Pancreas (tissue), 10 donors: ENCODE measurements around the gene ZNF691. TPM values are rescaled to one million over a fixed set of nuclear protein-coding genes. Genes with fewer than 3 reads are reported as not detected.

Source experiments
- ATAC-seq, 4 donors: fragments of 200-7000 bp; cut with Tn5 transposase; one replicate each; pipeline versions ENCODE4 v1.8.0 to v1.9.1; 2020; ENCODE audit warnings: mild to moderate bottlenecking in 4 of 4, moderate library complexity in 4 of 4
- DNase-seq, 6 donors: peaks; one replicate each; pipeline ENCODE4 v3.0.0-alpha.2; 2020
- FAIRE-seq: peaks from 2 replicates; lab custom pipeline; 2012; peaks lifted over from hg19 to GRCh38; lab: Jason Lieb, UNC
- H3K27ac ChIP-seq, 4 donors: fragments of 200-600 bp; sonication (generic); 1 replicate in 3 of 4; 2 replicates in 1 of 4; pipeline versions ENCODE4 v1.5.0 to v1.8.0; 2020
- H3K27me3 ChIP-seq, 4 donors: fragments of 200-600 bp; one replicate each; pipeline ENCODE4 v1.8.0; 2021
- H3K36me3 ChIP-seq, 3 donors: fragments of 200-600 bp; sonication (generic) in 1 of 3; one replicate each; pipeline versions ENCODE4 v1.5.0 to v1.8.0; 2020 to 2021
- H3K4me1 ChIP-seq, 3 donors: fragments of 200-600 bp; one replicate each; pipeline ENCODE4 v1.8.0; 2021
- H3K4me3 ChIP-seq, 4 donors: fragments of 200-600 bp; sonication (generic) in 2 of 4; one replicate each; pipeline versions ENCODE4 v1.5.0 to v1.8.0; 2020 to 2021
- H3K9me3 ChIP-seq, 4 donors: fragments of 200-600 bp; one replicate each; pipeline ENCODE4 v1.8.0; 2021
- WGBS, 2 donors: extraction: QIAGEN DNeasy Blood & Tissue Kit; methylation state at CpG; one replicate each; pipeline ENCODE4 v1.1.7; 2013; 5-methylcytosine and 5-hydroxymethylcytosine counted together
- intact Hi-C, 3 donors: fragments of 100-400 bp; cut with DNase I; formaldehyde crosslinking; loops; one replicate each; pipeline versions ENCODE4 v1.11.1 to v1.14.2; 2022
- polyA plus RNA-seq, 2 donors: library from polyadenylated mRNA; stranded (reverse); fragments of 200-250 nt; gene quantifications; one replicate each; pipeline ENCODE4 v1.2.3, GENCODE V29; 2013
- total RNA-seq, 6 donors: library from RNA; stranded (reverse); fragmentation: NEBNext Ultra II Directional in 4 of 6; extraction: Animal tissue kit (Norgen Biotek cat#: 25700) in 4 of 6; gene quantifications; one replicate each; pipeline versions ENCODE4 v1.2.1 to v1.2.4, GENCODE V29; 2021 to 2023
- TF ChIP-seq, protein P1 (sequence below), 4 donors: fragments of 200-600 bp; sonication (generic) in 3 of 4; IDR thresholded peaks; one replicate each; pipeline versions ENCODE4 v1.5.0 to v1.8.0; 2021; ENCODE audit warnings: antibody characterized with exemption in 4 of 4
- donor health status: healthy with polysubstance abuse.
- donor health status: DM: no; HTN: no; CAD: no; lungs with moderate emphysema.
- donor health status: DM: no; HTN: no; CAD: no.
- donor health status: control.
- donor health status: control.
- donor health status: Bipolar disorder and iron deficiency.
- donor health status: DM: yes; HTN: yes; CAD: no.
- donor health status: DM: no; HTN: no; CAD: no.
- donor health status: DM: no; HTN: no; CAD: no.
- donor health status: DM: yes; HTN: yes; CAD: no.

Gene ZNF691
- total and polyA plus RNA-seq, 8 donors = 2.9 to 11.0 (median 4.6) TPM

DNA sequence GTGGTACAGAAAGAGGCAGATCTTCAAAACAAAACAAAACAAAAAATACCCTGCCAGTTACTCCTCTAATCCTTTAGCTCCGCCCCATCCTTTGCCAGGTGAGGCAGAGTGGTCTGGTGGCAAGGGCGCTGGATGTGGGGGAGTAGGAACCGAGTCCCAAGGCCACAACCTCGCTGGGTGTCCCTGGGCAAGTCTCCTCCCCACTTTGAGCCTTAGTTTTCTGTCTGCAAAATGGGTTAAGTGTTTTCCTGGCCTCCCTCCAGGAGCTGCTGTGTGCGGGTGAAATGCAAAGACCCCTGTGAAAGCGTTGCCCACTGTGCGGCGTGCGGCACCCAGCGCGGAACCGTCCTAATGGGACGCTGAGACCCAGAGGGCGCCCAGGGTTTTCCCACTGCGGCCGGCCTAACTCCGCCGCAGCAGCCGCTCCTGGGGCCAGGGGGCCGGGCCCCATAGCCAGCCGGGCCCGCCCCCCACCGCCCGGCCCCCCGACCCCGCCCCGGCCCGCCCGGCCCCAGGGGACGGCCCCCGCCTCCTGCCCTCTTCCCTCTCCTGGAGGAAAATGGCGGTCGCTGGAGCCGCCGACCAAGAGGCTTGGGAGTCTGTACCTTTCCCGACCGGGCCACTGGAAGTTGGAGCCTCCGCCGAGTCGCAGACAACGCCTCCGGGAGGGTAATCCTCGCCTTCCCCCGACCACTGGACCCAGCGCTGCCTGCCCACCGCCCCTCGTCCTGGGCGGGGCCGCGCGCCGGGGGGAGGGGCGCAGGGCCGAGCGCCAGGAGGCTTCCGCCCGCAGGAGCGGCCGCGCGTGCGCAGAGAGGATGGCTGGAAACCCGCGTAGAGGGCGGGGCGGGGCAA is 29.6 kb upstream of the ZNF691 start, which contains the start of the genes ERMAP and SVBP:
Gene ERMAP (plus strand): TSS at position 538 of the 855 bp plus-strand sequence. CDS start 13,327 bp downstream, outside the sequence.
Gene SVBP (minus strand): TSS at position 813 of the 855 bp plus-strand sequence. CDS start 853 bp downstream, outside the sequence.
- DNase-seq = peak; percentile 88 to 99 (median 96)
- Histone ChIP-seq H3K27me3 (no peaks in the 10 kb centered on the region), H3K36me3 (no peaks in the 10 kb centered on the region), H3K4me3 (peak within 1 kb of the TSS; percentile 55 to 69 (median 64)), H3K9me3 (no peaks in the 10 kb centered on the region), H3K27ac (peak within 1 kb of the TSS; percentile 88 to 97 (median 93)), H3K4me1 (peaks cover 0 to 24% (median 7%) of the 10 kb centered on the region in 3 donors)
- intact Hi-C loops = no loop called here
- FAIRE-seq = no peak
- 1% methylated on average over 49 to 66 of the region's 66 CpGs for WGBS, 2 donors
- TF ChIP-seq, protein P1, sequence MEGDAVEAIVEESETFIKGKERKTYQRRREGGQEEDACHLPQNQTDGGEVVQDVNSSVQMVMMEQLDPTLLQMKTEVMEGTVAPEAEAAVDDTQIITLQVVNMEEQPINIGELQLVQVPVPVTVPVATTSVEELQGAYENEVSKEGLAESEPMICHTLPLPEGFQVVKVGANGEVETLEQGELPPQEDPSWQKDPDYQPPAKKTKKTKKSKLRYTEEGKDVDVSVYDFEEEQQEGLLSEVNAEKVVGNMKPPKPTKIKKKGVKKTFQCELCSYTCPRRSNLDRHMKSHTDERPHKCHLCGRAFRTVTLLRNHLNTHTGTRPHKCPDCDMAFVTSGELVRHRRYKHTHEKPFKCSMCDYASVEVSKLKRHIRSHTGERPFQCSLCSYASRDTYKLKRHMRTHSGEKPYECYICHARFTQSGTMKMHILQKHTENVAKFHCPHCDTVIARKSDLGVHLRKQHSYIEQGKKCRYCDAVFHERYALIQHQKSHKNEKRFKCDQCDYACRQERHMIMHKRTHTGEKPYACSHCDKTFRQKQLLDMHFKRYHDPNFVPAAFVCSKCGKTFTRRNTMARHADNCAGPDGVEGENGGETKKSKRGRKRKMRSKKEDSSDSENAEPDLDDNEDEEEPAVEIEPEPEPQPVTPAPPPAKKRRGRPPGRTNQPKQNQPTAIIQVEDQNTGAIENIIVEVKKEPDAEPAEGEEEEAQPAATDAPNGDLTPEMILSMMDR (IDR thresholded peaks at IDR 0.05) = no peak
- ATAC-seq = peak; percentile 95 to 99 (median 97)

DNA sequence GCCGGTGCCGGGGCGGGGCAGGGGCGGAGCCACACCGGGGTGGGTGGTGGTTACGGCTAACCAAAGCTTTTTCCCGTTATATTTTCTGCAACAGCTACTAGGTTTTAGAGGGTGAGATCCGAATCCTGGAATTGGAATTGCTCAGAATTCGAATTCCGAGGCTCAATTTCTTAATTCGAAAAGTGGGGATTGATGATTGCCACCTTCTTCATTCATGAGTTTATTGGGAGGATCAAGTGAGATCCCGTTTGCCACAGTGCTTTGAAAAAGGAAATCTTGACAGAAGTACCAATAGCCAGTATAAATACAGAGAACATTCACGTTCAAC is 29.0 kb upstream of the ZNF691 start:
- Histone ChIP-seq H3K27ac (peak overlapping the region; percentile 88 to 97 (median 93)), H3K36me3 (no peaks in the 10 kb centered on the region), H3K4me1 (peaks cover 0 to 24% (median 7%) of the 10 kb centered on the region in 3 donors), H3K27me3 (no peaks in the 10 kb centered on the region), H3K4me3 (peak overlapping the region in 2 of 4 donors; percentile 67 to 69), H3K9me3 (no peaks in the 10 kb centered on the region)
- TF ChIP-seq, protein P1 (IDR thresholded peaks at IDR 0.05) = no peak
- ATAC-seq = no peak
- 1 to 2% methylated on average over 13 of the region's 13 CpGs for WGBS, 2 donors
- no peak for FAIRE-seq
- intact Hi-C loops = no loop called here
- DNase-seq = no peak

DNA sequence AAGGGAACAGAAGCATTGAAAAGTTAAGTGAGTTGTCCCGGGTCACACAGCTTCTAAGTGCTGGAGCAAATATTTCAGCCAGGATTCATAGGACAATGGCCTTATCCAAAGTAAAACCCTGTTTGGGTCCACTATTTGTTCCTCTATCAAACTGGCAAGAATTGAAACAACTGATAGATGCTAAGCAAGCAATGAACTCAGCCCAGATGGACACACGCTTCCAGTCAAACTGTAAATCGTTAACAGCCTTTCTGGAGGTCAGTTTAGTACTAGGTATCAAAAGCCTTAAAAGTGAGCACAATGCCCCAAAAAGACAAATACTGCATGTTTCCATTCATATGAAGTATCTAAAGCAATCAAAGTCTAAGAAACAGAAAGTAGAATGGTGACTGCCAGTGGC is 28.4 kb upstream of the ZNF691 start:
- intact Hi-C loops = no loop called here
- ATAC-seq = no peak
- Histone ChIP-seq H3K9me3 (no peaks in the 10 kb centered on the region), H3K36me3 (no peaks in the 10 kb centered on the region), H3K27ac (no peak overlapping the region), H3K4me1 (peaks cover 0 to 24% (median 10%) of the 10 kb centered on the region in 3 donors), H3K4me3 (peak overlapping the region in 1 of 4 donors; percentile 67), H3K27me3 (no peaks in the 10 kb centered on the region)
- no peak for DNase-seq
- FAIRE-seq = no peak
- TF ChIP-seq, protein P1 (IDR thresholded peaks at IDR 0.05) = no peak
- WGBS, 2 donors = 47% methylated on average over 3 of the region's 3 CpGs

DNA sequence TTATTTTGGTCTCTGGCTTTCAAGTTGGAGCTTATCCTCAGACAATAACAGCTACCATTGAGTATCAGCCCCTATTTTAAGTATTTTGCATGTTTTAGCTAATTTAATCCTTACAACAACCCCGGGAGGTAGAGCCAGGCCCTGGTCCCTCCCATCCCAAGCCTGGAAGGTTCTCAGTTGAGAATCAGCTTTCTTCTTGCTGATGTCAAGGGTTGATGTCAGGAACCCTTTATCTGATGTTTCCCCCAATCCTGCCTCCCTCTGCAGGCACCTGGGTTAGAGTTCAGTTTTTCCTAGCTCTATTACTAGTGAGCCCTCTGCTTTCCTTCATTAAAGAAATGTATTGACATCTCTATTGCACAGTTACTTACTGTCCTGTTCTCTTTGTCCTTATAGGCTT is 25.6 kb upstream of the ZNF691 start:
- TF ChIP-seq, protein P1 (IDR thresholded peaks at IDR 0.05) = no peak
- FAIRE-seq = no peak
- 74 to 82% methylated on average over 1 of the region's 1 CpG for whole genome bisulfite sequencing, 2 donors

More for the DNA sequence above, 25.6 kb upstream of the ZNF691 start:
- intact Hi-C loops = no loop called here
- DNase-seq (no peak), ATAC-seq (no peak)
- Histone ChIP-seq H3K27ac (no peak overlapping the region), H3K27me3 (no peaks in the 10 kb centered on the region), H3K4me1 (peaks cover 0 to 19% (median 16%) of the 10 kb centered on the region in 3 donors), H3K9me3 (no peaks in the 10 kb centered on the region), H3K36me3 (no peaks in the 10 kb centered on the region), H3K4me3 (no peak overlapping the region)
